NCI-H2081 (cell line): ENCODE data around the gene KLF5.
"Not testable (repeated sequence)": the region's sequence is repeated elsewhere in the genome, so short reads cannot be mapped to it uniquely, and the experiment has no call there.

ENCODE experiments used
- DNase-seq, 2 experiments: peaks; one replicate each; lab custom pipeline; 2025; lab: John Stamatoyannopoulos, UW

Gene KLF5

DNA sequence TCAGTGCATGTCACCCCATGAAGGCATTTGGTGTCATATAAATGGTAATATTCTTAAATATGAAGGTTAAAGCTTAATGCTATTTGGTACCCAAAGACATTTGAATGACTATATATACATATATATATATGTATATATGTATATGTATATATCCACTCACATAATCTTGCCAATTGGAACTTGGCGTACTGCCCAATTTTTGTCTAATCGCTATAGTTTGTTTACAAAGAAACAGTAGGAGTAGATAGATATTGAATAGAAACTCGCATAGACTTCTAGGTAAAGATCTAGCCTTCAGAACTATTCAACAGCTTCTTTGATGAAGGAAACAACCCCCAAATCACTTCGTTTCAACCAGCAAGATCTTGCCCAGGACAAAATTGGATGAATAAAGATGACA lies 24.1 kb downstream of the KLF5 start:
- no peak for DNase-seq

DNA sequence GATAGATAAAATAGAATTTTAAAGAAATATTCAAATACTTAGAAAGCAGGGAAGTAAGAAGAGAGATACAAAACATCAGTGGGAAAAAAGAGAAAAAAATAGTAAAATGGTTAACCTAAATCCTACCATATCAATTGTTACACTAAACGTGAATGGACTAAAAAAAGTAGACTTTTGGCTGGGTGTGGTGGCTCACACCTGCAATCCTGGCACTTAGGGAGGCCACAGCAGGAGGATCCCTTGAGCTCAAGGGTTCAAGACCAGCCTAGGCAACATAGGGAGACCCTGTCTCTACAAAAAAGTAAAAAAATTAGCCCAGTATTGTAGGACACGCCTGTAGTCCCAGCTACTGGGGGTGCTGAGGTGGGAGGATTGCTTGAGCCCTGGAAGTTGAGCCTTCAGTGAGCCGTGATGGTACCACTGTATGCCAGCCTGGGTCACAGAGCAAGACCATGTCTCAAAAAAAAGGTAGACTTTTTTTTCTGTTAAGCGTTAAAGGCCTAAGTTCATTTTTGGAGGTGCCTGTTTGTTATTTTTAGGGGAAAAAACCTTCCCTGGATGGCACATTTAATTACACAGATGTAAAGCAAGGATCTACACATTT lies 29.6 kb downstream of the KLF5 start:
- no peak for DNase-seq

DNA sequence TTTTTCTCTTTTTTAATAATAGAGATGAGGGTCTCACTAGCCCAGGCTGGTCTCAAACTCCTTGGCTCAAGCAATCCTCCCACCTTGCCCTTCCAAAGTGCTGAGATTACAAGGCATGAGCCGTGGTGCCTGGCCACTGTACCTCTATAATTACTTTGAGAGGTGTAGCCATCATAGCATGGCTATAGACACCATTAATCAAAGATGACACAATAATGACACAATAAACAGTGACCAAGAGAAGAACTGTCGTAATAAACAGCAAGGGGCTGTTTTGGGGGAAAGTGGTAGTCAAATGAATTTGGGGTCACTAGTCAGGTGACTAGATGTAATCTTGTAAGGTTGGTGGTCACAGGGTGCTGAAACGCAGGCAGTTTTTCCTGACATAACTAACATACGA lies 30.4 kb downstream of the KLF5 start:
- DNase-seq: no peak

DNA sequence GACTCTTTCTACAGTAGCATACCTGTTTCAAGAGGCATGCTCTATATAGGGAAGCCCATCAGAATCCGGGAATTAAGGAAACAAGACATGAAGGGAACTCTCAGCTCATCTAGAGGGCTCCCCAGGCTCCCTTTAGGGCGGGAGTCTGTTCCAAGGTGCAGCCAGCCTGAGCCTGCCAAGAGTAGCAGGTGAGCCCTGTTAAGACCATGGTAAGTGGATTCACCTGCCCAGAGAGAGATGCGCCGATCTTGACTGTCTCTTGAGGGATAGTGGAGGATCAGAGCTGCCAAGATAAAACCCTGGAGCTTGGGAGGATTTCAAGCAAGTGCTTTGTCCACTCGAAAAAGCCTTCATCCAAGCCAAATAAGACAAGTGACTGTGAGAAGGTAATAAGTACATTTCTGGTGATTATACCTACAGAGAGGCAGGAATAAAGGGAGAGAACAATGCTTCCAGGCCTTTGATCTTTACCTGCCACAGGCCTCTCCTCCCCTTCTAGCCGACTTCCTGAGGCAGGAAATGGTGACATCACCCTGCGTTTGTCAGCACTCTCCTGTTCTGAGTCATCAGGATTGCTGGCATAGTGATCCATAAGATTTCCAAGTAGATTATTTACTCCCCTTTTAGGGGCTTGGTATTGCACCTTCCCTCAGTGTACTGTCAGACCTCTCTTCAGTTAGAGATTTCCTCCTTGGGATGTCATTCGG lies 31.5 kb downstream of the KLF5 start:
- DNase-seq: peak; percentile 4 to 22

DNA sequence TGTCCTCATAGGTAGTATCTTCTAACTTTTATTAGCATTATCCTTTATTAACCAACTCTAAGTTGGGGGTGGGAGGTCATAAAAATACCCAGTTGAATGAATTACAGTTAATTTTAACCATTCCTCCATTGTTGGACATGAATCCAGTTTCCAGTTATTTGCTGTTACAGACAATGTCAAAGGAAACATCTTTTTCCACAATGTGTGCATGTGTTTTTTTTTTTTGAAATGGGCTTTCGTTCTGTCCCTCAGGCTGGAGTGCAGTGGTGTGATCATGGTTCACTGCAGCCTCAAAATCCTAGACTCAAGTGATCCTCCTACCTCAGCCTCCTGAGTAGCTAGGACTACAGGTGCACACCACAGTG lies 32.0 kb downstream of the KLF5 start:
- no peak for DNase-seq

DNA sequence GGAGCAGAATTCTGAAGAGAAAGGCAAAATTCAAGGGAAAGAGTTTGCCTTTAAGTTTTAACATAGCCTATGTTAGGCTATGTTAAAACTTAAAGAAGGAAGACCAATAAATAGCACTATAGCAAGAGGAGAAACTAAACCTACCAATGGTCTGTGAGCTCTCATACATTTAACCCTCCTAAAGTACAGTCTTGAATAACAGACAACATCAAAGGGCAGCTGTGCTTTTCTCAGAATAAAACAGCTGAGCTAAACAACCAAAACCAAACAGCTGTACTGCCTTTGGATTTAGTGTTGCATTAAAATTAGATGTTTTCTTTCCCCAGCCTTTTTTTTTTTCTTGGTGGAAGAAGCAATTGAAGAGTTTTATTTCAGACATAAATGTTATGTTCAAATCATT lies 34.0 kb downstream of the KLF5 start:
- DNase-seq: no peak

DNA sequence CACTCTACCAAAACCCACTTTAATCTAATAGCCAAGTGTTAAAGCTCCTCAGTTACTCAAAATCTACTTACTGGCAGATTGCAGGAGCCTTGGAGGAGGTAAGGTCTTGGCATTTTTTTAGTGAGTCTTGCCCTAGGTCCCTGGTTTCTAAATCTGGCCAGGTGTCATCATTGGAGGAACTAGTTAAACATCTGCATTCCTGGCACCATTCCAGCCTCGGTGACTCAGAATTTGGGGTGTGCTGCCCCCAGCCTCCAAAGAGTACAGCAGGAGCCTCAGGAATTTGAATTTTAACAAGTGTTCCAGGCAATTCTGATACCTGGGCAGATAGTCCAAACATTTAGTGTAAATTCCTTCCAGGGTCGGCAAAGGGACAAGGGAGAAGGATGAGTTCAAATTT lies 37.4 kb downstream of the KLF5 start:
- DNase-seq: no peak

DNA sequence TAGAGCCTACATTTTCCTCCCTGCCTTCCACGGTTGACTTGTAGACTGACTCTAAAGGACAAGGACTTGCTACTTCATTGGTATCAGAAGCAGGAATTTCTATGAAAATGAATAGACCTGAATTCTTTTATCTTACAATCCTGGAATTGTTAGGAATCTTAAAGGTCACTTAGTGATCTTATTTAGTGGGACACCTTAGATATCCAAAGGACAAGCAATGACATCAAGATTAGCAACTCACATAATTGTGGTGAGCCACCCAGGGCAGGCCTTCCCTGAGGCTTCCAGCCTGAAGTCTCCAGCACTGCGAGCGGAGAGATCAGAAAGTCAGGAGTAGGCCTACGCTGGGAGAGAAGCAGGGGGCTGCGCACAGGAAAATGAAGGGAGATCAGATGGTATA lies 37.8 kb downstream of the KLF5 start:
- DNase-seq: no peak

DNA sequence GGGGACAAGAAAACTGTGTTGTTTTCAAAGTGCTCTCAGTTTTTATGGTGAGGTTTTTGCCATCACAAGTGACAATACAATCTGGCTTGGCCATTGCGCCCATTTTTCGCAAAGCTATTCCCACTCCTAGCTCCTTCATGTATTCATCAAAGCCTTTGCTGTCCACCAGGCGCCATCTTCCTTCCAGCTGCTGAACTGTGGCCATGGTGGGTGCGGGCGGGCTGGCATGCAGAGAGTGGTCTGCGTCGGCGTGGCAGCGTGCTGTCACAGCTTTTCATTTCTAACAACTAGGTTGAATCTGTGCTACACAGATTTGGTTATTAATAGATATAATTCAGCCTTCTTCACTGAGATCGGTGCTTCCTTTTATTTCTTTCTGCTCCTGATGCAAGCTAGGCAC lies 42.0 kb downstream of the KLF5 start:
- not testable (repeated sequence) for DNase-seq

DNA sequence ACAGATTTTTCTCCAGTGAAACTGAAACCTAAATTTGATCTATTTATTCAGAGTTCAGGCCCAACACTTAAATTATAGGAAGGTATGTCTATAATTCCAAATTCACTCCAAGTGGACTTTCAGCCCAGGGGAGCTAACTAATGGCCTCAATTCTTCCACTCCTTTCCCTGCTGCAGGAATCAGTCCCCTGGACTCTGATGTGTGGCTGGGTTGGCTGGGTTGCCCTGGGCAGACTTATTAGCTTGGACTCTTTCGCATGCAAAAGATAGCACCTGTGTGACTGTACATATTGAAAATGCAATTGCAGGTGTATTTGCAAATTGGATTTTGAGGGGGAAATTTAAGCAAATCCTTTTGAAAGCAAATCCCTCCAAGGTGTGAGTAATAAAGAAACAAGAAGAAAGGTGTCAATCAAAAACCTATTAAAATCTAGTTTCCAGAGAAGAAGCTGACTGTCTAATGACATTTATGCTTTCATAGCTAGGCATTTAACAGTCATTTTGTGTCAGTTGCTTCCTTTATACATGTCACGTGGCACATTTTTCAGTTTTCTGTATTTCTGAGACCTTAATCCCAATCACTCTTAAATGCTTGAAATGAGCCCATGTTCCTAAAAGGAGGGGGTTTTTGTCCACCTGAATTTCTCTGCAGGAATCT lies 42.7 kb downstream of the KLF5 start:
- DNase-seq: no peak

DNA sequence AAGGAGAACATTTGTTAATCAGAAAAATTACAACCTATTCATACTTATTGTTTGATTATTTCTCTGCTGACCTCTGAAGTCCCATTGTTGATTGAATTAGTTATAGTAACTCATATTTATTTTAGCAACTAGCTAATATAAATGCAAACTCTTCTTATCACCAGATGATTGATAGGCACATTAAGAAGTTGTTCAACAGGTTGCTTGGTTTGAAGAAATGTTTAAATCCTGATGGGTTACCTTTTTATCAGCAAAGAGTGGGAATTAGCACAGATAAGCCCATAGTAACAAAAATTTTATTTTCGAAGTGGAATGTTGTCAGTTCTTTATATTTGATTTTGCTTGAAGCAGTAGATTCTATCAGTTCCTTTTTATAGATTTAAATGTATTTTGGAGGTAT lies 44.4 kb downstream of the KLF5 start:
- no peak for DNase-seq

DNA sequence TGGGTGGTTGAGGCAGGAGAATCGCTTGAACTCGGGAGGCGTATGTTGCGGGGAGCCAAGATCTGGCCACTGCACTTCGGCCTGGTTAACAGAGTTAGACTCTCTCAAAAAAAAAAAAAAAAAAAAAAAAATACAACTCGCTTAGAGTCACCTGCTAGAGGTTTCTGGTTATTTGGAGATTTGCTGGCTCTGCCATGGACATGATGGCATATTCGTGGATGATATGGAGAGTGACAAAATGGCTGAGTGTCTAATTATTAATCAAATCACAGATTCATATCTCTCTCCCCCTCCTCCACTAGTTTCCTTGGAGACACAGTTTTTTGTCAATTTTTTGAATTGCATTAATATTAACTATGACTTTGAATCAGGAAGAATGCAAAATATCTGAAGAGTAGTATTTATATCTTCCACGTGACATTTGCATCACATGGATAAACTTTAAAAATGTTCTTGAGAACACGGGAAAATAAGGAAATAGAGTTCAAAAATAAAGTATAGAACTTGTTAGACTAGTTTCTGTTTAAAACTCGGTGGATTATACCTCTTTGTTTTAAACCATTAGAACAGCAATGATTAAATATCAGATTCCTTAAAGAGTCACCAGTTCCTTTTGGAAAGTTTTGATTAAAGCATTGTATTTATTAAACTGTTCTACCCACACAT lies 47.8 kb downstream of the KLF5 start:
- no peak for DNase-seq

DNA sequence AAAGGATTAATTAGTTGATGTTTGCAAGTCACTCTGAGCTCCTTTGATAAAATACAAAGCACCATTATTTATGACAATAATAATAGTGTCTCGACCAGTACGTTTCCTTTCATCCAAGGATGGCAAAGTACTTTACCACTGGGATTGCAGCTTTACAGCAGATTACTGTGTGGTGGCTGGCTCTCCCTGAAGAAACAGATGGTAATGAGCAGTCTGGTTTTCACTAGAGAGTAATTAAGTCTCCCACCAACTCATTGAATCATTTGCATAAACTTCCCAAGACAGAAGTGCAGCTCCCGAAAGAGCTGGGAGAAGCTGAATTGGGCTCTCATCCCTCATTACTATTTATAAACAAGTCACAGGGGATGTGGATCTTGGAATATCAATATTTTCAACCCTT lies 48.7 kb downstream of the KLF5 start:
- DNase-seq: peak in 1 of 2 experiments; percentile 0

DNA sequence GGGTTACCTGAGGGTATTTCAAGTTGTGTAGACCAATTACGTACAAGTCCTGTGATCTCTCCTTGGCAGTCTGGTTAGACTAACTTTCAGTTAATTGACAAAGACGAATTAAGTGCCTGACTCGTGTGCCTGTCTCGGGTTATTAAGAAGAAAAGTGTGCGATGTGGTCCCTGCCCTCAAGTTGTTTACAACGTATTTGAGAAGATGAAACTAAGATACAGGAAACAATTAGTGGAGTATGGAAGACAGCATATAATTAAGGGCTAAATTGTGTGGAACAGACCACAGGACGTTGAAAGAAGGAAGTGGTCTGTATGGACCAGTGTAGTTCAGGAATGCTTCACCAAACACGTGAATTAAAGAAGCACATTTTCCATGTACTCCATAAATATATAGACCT lies 49.2 kb downstream of the KLF5 start:
- DNase-seq: no peak

DNA sequence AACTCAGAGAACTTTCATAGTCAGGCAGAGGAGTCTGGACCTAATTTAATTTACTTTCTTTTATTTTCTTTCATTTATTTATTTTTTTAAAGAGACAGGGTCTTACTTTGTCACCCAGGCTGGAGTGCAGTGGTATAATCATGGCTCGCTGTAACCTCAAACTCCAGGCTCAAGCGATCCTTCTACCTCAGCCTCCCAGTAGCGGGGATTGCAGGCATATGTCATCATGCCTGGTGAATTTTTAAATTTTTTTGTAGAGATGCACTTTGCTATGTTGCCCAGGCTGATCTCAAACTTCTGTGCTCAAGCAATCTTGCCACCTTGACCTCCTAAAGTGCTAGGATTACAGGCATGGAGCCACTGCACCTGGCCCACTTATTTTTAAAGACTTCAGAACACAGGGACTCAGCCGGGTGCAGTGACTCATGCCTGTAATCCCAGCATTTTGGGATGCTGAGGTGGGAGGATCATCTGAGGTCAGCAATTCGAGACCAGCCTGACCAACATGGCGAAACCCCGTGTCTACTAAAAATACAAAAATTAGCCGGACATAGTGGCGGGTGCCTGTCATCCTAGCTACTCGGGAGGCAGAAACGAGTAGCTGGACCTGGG lies 50.6 kb downstream of the KLF5 start:
- DNase-seq: no peak

DNA sequence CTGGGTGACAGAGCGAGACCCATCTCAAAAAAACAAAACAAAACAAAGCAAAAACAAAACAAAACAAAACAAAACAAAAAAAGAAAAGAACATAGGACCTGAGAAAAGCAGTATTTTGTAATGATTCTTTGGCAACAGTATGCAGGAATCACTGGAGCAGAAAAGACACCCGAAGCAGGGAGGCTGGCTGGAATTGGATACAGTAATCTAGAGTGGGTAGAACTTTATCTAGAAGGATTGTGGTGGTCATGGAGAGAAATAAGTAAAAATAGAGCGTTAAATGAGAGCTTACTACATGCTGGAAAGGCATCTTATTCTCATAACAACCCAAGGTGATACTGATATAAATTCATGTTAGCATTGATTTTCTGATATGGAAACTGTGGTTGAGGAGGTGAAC lies 51.2 kb downstream of the KLF5 start:
- no peak for DNase-seq

DNA sequence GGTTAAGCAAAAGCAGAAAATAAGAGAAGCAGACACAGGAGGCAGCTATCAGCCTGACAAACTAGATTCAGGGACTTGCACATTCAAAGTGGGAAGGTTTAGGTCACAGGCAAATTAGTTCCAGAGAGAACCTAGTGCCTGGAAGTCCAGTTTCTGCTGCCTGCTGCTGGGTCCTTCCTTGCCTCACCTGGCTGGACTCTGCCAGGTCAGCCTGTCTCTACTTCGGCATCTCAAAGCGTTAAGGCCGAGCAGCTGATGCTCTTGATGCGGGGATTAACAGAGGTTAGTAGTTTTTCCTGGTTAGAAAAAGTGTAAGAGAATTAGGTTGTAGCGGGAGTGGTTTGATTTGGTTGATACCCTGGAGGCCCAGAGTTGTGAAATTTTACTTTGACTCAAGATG lies 52.0 kb downstream of the KLF5 start:
- DNase-seq: no peak

DNA sequence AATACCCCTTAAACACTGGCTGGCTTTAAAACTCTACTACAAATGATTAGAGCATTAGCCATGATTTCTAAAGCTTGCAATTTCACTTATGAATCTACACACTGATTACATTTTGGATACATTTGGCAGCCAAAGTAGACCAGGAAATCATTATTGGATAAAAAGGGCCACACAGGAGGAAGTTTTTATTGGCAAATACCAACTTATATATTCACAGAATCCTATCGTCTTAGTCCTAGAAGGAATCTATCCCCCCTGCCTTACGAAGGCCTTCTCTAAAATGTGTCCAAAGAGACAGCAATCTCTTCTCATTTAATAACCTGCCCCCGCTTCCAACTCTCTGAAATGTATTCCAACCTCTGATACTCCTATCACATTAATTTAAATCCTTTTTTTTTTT lies 52.5 kb downstream of the KLF5 start:
- no peak for DNase-seq

DNA sequence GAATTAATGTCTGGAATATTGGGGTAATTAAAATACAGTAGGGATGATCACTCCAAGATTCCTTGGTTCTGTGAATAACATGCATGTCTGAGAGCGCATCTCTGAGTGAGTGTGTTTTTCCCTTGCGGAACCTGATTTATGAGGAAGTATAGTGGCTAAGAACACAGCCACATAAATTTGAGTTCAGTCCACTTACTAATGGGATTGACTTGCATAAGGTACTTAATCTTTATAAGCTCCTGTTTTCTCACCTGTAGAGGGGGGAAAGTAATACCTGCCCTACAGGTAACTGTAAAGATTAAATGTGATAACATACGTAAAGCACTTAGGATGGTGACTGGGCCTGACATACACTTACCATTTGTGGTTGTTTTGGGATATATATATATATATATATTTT lies 60.8 kb downstream of the KLF5 start:
- no peak for DNase-seq
